ENCODE results near the gene HNRNPUL1. TPM values are rescaled to one million over a fixed set of nuclear protein-coding genes. Genes with fewer than 3 reads are reported as not detected.

HNRNPUL1 gene
- total RNA-seq: 100 to 1,000 TPM; 332 to 340 TPM

DNA sequence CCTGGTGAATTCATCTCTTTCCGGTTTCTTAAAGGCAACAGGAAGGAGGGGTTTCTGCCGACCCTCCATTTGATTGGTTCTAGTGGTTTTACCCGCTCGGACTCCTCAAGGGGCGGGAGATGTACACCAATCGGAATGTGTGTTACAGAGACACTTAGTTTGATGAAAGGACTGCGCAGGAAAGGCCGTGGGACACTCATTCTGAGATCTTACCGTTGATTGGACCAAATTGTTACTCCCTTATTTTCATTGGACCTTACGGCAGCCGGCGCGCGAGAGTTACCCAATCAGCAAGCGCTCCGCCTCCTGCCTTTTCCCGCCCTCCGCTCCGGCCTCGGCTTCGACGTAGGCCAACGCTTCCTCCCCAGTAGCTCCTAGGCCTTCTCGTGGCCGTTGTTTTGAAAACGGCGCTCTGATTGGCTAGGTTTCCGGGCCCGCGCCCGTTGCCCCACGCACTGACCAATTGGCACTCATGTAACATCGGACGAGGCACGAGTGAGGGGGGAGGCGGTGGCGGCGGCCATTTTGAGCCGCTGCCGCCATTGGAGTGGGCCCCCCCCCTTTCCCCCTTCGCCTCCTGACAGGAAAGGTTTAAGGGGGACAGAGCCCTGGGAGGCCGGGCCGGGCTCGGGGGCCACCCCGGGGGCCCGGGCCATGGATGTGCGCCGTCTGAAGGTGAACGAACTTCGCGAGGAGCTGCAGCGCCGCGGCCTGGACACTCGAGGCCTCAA is at the start of gene HNRNPUL1:
Gene HNRNPUL1, plus strand, starts transcription at position 523 of the 731 bp plus-strand sequence. Its CDS starts 132 bp downstream, at position 655.
- peaks cover 44% of the 10 kb centered on the region for H3K4me1 Mint-ChIP-seq (ENCODE audit: low read depth)
- DNase-seq (peak; percentile 99), ATAC-seq (peak; percentile 75)
- ChIA-PET CTCF (interaction anchor here (0.8 to 8.2 kb wide), 19 partner anchors 13 to 293 kb away, joined by 3 to 138 read pairs (median 4); partner anchors contain the start of genes B9D2 and CCDC97), POLR2A (interaction anchor here (0.5 to 6.9 kb wide), 18 partner anchors 8 to 486 kb away, joined by 3 to 105 read pairs (median 4); partner anchors contain the start of genes B9D2, CCDC97 and RAB4B)
- no peaks in the 10 kb centered on the region for H3K9me3 Mint-ChIP-seq (ENCODE audit: insufficient read depth)
- peak within 1 kb of the TSS; percentile 82 for H3K4me3 Mint-ChIP-seq
- H3K27me3 Mint-ChIP-seq (ENCODE audit: low read depth): peaks cover 2% of the 10 kb centered on the region
- peaks cover 37% of the 10 kb centered on the region for H3K36me3 Mint-ChIP-seq (ENCODE audit: low read depth)
- H3K27ac Mint-ChIP-seq: peak within 1 kb of the TSS; percentile 99

DNA sequence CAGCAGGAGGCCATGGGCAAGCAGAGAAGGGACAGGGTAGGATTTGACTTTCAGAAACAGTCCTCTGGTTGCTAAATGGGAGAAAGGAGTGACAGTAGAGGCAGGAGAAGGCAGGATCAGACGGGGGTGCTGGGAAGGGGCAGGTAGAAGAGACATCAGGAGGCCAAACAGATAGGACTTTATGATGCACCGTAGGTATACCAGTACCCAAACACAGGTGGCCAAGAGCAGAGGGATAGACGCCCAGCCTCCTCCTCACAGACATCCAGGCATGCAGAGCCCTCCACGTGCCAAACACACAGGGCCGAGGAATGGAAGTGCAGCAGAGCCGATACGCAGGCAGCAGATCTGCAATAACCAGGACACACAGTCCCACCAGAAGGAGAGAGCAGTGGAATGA is 46.4 kb upstream of the HNRNPUL1 start:
- Mint-ChIP-seq H3K4me1 (ENCODE audit: low read depth) (no peaks in the 10 kb centered on the region), H3K36me3 (ENCODE audit: low read depth) (no peaks in the 10 kb centered on the region), H3K27me3 (ENCODE audit: low read depth) (peaks cover 30% of the 10 kb centered on the region), H3K27ac (no peak overlapping the region), H3K4me3 (no peak overlapping the region), H3K9me3 (ENCODE audit: insufficient read depth) (no peaks in the 10 kb centered on the region)
- ATAC-seq (no peak), DNase-seq (no peak)
- CTCF ChIA-PET: no interaction called here
- POLR2A ChIA-PET: no interaction called here

DNA sequence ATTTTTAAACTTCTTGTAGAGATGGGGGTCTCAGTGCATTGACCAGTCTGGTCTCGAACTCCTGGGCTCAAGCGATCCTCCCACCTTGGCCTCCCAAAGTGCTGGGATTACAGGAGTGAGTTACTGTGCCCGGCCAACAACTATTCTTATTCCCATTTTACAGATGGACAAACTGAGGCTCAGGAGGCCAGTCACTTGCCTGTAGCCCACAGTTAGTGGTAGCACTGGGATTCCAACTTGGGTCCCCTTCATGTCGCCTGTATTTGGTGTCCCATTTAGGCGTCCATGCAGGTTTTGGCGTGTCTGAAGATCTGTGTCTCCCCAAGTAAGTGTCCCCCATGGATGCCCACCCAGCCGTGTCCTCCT is 45.9 kb upstream of the HNRNPUL1 start:
- H3K36me3 Mint-ChIP-seq (ENCODE audit: low read depth): no peaks in the 10 kb centered on the region
- ChIA-PET CTCF (no interaction called here), POLR2A (no interaction called here)
- DNase-seq (no peak), ATAC-seq (no peak)
- no peaks in the 10 kb centered on the region for H3K9me3 Mint-ChIP-seq (ENCODE audit: insufficient read depth)
- H3K27ac Mint-ChIP-seq: no peak overlapping the region
- peaks cover 30% of the 10 kb centered on the region for H3K27me3 Mint-ChIP-seq (ENCODE audit: low read depth)
- H3K4me3 Mint-ChIP-seq: no peak overlapping the region
- no peaks in the 10 kb centered on the region for H3K4me1 Mint-ChIP-seq (ENCODE audit: low read depth)

DNA sequence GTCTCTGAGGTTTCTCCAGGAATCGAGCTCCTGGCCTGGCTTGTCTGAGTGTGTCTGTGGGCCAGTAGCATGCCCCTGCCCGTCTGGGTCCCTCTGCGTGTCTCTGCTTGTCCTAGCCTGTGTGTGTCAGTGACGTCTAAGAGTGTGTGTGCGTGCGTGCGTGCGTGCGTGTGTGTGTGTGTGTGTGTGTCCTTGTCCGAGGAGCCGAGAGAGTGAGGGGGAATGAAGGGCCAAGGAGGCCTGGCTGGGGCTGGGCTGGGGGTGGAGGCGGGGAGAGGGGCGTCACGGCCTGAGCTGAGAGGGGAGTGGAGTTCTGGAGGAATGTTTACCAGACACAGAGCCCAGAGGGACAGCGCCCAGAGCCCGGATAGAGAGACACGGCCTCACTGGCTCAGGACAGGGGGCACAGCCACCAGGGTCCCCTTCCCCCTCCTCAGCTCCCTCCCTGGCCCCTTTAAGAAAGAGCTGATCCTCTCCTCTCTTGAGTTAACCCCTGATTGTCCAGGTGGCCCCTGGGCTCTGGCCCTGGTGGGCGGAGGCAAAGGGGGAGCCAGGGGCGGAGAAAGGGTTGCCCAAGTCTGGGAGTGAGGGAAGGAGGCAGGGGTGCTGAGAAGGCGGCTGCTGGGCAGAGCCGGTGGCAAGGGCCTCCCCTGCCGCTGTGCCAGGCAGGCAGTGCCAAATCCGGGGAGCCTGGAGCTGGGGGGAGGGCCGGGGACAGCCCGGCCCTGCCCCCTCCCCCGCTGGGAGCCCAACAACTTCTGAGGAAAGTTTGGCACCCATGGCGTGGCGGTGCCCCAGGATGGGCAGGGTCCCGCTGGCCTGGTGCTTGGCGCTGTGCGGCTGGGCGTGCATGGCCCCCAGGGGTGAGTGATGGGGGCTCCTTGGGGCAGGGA is 45.3 kb upstream of the HNRNPUL1 start, which contains the start of gene AXL:
Gene AXL, plus strand, starts transcription at position 609 of the 893 bp plus-strand sequence. Its CDS starts 170 bp downstream, at position 779.
- DNase-seq (no peak), ATAC-seq (no peak)
- Mint-ChIP-seq H3K27me3 (ENCODE audit: low read depth) (peaks cover 32% of the 10 kb centered on the region), H3K4me1 (ENCODE audit: low read depth) (no peaks in the 10 kb centered on the region), H3K9me3 (ENCODE audit: insufficient read depth) (no peaks in the 10 kb centered on the region), H3K27ac (no peak within 1 kb of the TSS), H3K36me3 (ENCODE audit: low read depth) (no peaks in the 10 kb centered on the region), H3K4me3 (no peak within 1 kb of the TSS)
- POLR2A ChIA-PET: no interaction called here
- CTCF ChIA-PET: no interaction called here

DNA sequence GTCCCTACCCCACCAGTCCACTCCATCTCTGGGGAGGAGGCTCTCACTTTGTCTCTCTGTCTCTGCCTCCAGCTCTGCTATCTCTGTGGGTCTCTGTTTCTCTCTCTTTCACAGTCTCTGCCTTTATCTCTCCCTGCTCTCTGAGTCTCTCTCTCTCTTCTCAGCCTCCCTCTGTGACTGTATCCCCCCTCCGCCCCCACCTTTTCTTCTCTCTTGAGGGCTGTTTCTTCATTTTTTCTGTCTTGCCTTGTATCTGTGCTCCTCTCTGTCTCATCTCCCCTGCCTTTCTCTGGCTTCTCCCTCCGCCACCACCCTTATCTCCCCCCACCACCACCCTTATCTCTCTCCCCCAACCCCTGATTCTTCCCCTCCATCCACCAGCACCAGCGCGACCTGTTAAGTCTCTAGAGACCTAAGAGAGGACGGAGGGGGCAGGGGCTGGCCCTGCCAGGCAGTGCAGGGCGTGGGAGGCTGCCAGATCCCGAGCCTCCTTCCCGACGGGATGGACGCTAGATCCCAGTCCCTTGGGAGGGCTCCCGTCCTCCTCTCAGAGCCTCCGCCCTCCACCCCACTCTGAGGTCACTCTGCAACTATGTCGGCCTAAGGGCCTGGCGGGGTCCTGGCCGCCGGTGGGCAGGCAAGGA is 44.1 kb upstream of the HNRNPUL1 start:
- H3K27me3 Mint-ChIP-seq (ENCODE audit: low read depth): peaks cover 39% of the 10 kb centered on the region
- H3K36me3 Mint-ChIP-seq (ENCODE audit: low read depth): no peaks in the 10 kb centered on the region
- POLR2A ChIA-PET: no interaction called here

DNA sequence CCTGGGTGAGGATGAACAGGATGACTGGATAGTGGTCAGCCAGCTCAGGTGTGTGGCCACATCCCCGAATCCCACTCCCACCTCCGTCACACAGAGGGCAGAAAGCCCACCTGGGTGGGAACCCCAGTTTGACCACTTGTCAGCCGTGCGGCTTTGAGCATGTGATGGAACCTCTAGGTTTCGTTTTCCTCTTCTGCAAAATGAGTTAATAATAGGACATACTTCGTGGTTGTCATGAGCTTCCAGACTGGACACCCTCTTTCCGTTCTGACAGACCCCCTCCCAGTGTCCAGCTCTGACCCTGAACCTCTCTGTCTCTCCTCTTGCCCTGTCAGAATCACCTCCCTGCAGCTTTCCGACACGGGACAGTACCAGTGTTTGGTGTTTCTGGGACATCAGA is 43.4 kb upstream of the HNRNPUL1 start:
- no peaks in the 10 kb centered on the region for H3K36me3 Mint-ChIP-seq (ENCODE audit: low read depth)
- ATAC-seq: no peak
- no peak for DNase-seq
- peaks cover 46% of the 10 kb centered on the region for H3K27me3 Mint-ChIP-seq (ENCODE audit: low read depth)
- H3K4me1 Mint-ChIP-seq (ENCODE audit: low read depth): peaks cover 4% of the 10 kb centered on the region
- no peaks in the 10 kb centered on the region for H3K9me3 Mint-ChIP-seq (ENCODE audit: insufficient read depth)
- POLR2A ChIA-PET: no interaction called here
- no peak overlapping the region for H3K4me3 Mint-ChIP-seq
- no peak overlapping the region for H3K27ac Mint-ChIP-seq
- CTCF ChIA-PET: interaction anchor here (1.3 to 1.4 kb wide), 2 partner anchors 16 to 87 kb away, joined by 3 to 6 read pairs; no protein-coding TSS in a partner anchor

More for the DNA sequence above, 44.1 kb upstream of the HNRNPUL1 start:
- no peak for ATAC-seq
- Mint-ChIP-seq H3K4me3 (no peak overlapping the region), H3K9me3 (ENCODE audit: insufficient read depth) (no peaks in the 10 kb centered on the region), H3K4me1 (ENCODE audit: low read depth) (no peaks in the 10 kb centered on the region), H3K27ac (no peak overlapping the region)
- CTCF ChIA-PET: no interaction called here
- no peak for DNase-seq

DNA sequence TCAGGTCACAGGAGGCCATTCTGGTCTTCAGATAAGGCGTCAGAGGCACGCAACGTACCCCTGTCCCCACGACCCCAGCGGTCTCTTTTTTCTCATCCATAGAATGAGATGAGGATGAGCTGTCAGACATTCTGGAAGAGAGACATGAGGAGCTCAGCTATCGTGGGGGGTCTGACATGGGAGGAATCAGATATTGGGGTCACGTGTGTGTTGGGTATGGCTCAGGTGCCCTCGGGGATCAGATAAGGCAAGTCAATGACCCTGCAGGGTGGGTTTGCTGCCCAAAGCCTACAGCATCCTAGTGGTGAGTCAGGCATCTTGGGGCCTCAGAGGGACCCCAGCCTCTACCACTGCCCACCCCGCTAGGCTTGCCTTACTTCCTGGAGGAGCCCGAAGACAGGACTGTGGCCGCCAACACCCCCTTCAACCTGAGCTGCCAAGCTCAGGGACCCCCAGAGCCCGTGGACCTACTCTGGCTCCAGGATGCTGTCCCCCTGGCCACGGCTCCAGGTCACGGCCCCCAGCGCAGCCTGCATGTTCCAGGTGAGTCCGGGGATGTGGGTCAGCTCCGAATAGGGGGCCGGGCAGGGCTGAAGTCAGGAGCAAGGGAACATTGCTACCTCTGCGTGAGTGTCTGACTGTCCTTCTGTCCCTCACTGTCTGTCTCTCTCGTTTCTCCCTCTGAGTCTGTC is 42.5 kb upstream of the HNRNPUL1 start:
- no peak overlapping the region for H3K27ac Mint-ChIP-seq
- ATAC-seq (no peak), DNase-seq (no peak)
- H3K9me3 Mint-ChIP-seq (ENCODE audit: insufficient read depth): no peaks in the 10 kb centered on the region
- ChIA-PET POLR2A (no interaction called here), CTCF (interaction anchor here (1.3 to 1.4 kb wide), 2 partner anchors 17 to 86 kb away, joined by 3 to 6 read pairs; no protein-coding TSS in a partner anchor)
- H3K27me3 Mint-ChIP-seq (ENCODE audit: low read depth): peaks cover 49% of the 10 kb centered on the region
- H3K4me1 Mint-ChIP-seq (ENCODE audit: low read depth): peaks cover 7% of the 10 kb centered on the region
- no peak overlapping the region for H3K4me3 Mint-ChIP-seq
- no peaks in the 10 kb centered on the region for H3K36me3 Mint-ChIP-seq (ENCODE audit: low read depth)

DNA sequence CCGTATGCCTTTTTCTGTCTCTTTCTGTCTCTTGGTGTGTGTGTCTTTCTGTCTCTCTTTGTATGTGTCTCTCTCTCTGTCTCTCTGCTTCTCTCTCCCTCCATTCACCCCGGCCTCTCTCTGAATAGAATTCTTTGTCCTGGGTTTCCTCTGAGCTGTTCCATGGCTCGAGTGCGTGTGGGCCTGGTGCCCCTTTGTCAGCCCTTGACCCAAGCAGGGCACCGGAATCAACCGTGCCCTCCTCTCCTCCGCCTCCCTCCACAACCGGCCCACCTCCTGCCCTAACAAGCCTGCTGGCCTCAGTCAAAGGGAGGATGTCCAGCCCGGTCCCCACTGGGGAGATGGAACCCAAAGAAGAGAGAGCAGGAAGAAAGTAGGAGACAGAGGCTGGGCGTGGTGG is 41.9 kb upstream of the HNRNPUL1 start:
- DNase-seq: no peak
- Mint-ChIP-seq H3K27me3 (ENCODE audit: low read depth) (peaks cover 46% of the 10 kb centered on the region), H3K9me3 (ENCODE audit: insufficient read depth) (no peaks in the 10 kb centered on the region), H3K4me1 (ENCODE audit: low read depth) (peaks cover 12% of the 10 kb centered on the region), H3K36me3 (ENCODE audit: low read depth) (no peaks in the 10 kb centered on the region), H3K4me3 (no peak overlapping the region), H3K27ac (no peak overlapping the region)
- POLR2A ChIA-PET: no interaction called here
- ATAC-seq: no peak
- CTCF ChIA-PET: no interaction called here

DNA sequence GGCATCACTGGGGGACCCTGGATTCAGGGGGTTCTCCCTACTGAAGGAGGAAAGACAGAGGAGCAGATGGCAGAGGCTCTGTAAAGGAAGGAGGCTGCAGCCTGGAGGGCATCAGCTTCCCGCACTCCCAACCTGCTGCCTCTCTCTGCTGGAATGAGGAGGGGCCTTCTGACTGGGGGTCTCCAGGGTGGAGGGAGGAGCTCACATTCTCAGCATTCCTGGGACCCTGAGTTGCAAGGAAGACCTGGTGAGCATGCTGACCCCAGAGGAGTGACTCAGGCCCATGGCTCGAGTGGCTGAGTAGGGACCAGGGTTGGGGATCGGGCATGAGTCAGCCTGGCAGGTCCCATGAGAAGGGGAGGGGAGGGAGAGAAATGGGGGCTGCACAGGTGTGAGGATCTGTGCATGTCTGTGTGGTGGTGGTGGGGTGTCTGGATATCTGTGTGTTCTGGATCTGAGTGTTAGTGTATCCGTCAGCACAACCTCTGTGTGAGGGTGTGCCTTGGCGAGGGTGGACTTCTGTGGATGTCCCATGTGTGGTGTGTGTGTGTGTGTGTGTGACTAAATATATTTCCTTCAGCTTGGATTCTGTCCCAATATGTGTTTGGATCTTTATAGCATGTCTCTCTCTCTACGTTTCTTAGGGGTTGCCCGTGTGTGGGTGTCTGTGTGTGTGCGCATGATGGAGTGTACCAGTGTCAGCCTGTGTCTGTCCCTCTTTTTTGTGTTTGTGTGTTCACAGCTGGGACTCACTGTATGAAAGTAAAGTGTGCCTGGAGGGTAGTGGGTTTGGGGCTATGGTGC is 40.5 kb upstream of the HNRNPUL1 start:
- no peaks in the 10 kb centered on the region for H3K9me3 Mint-ChIP-seq (ENCODE audit: insufficient read depth)
- H3K36me3 Mint-ChIP-seq (ENCODE audit: low read depth): no peaks in the 10 kb centered on the region
- DNase-seq (no peak), ATAC-seq (no peak)
- peaks cover 12% of the 10 kb centered on the region for H3K4me1 Mint-ChIP-seq (ENCODE audit: low read depth)
- H3K27ac Mint-ChIP-seq: no peak overlapping the region
- peaks cover 38% of the 10 kb centered on the region for H3K27me3 Mint-ChIP-seq (ENCODE audit: low read depth)
- ChIA-PET POLR2A (no interaction called here), CTCF (interaction anchor here (2.0 kb wide), 1 partner anchor 39 kb away, joined by 5 read pairs; no protein-coding TSS in a partner anchor)
- no peak overlapping the region for H3K4me3 Mint-ChIP-seq

DNA sequence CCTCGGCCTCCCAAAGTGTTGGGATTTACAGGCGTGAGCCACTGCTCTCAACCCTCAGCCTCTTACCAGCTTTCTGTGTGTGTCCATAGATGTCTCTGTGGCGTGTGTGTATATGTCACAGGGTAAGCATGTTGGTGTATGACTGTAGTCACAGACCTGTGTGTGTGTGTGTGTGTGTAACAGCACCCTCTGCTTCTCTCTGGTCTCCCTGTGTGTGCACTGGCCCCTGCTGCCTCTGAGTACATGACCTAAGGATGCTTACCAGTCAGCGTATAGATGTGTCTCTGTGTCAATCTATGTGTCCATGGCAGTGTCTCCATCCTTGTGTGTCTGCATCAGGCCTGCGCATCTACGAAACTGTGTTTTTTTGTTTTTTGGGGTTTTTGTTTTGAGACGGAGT is 39.5 kb upstream of the HNRNPUL1 start:
- CTCF ChIA-PET: interaction anchor here (2.0 kb wide), 1 partner anchor 38 kb away, joined by 5 read pairs; no protein-coding TSS in a partner anchor
- no peaks in the 10 kb centered on the region for H3K36me3 Mint-ChIP-seq (ENCODE audit: low read depth)
- no peak overlapping the region for H3K4me3 Mint-ChIP-seq

More for the DNA sequence above, 39.5 kb upstream of the HNRNPUL1 start:
- Mint-ChIP-seq H3K9me3 (ENCODE audit: insufficient read depth) (no peaks in the 10 kb centered on the region), H3K4me1 (ENCODE audit: low read depth) (peaks cover 12% of the 10 kb centered on the region), H3K27ac (peak overlapping the region; percentile 4), H3K27me3 (ENCODE audit: low read depth) (peaks cover 31% of the 10 kb centered on the region)
- DNase-seq (no peak), ATAC-seq (no peak)
- POLR2A ChIA-PET: interaction anchor here (0.6 kb wide), 1 partner anchor 935 kb away, joined by 3 read pairs; no protein-coding TSS in a partner anchor

Data from activated CD8-positive, alpha-beta T cell treated with anti-CD3 and anti-CD28 coated beads, Interleukin-2, amount 10 ng/mL, durations not matched to agents 7 days and 5 days (primary cell).